Epidermal melanocyte (primary cell): ENCODE data around the gene MAN2B2.

ENCODE experiments used
- DNase-seq: peaks from one replicate; pipeline ENCODE4 v3.0.0; 2011; ENCODE audit warnings: low spot score; ENCODE audit not compliant: insufficient read length

MAN2B2 gene

DNA sequence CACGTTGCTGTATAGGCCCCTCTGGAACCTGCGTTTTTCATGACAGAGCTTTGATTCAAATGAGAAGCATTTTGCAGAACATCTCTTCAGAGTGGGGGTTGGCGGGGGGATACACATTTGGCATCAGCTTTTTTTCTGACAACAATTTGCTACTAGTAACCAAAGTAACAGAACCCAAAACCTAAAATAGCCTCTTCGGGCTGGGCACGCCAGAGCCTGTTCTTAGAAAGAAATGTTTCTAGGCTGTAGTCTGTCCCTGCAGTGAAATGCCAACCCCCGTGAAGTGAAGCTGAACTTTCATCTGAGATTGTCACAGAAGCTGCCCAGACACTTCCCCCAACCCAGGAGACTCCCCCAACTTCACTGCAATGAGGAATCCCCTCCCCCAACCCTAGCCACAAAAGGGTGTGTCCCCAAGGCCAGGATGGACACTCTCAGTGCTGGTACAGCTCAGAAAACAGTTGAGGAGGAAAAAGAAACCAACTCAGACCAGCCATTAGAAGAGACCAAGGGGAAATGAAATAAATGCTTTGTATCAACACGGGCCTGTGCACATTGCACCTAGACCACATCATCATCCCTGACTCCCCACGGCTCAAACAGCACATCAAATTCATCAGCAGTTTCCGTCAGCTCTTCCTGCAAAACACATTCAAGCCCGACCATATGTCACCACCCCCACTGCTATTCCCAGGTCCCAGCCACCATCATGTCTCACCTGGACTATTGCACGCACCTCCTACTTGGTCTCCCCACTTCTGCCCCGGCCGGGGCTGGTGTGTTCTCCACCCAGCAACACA, 8.4 kb upstream of the MAN2B2 start:
- peak; percentile 12 for DNase-seq

DNA sequence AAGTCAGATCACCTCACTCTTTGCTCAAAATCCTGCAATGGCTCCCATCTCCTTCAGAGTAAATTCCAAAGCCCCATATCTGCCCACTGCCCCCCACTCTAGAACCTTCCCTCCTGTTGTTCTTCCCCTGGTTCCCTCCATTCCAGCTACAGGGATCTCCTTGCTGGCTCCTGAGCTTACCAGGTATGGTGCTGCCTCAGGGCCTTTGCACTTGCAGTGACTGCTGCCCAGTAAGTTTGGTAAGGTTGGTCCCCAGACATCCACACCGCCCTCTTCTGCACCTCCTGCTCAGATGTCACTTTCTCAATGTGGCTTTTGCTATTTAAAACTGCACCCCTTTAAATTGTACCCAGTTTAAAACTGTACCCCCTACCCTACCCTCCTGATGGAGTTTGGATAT, 7.8 kb upstream of the MAN2B2 start:
- no peak for DNase-seq

DNA sequence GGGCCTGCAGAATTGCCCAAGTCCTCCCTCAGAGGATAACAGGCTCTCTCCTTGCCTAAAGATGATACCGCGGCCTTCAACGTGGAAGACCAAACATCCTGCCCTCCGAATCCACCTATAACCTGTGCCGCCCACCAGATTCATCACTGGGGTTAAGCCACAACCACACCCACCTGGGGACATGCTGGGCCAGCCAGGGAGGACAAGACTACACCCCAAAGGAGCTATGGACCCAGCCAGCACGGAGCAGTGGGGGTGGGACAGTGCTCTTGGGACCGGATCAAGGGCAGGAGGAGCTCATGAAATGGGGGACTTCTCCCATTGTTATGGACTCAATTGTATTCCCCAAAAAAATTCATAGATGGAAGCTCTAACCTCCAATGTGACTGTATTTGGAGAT, 6.8 kb upstream of the MAN2B2 start:
- DNase-seq = no peak

DNA sequence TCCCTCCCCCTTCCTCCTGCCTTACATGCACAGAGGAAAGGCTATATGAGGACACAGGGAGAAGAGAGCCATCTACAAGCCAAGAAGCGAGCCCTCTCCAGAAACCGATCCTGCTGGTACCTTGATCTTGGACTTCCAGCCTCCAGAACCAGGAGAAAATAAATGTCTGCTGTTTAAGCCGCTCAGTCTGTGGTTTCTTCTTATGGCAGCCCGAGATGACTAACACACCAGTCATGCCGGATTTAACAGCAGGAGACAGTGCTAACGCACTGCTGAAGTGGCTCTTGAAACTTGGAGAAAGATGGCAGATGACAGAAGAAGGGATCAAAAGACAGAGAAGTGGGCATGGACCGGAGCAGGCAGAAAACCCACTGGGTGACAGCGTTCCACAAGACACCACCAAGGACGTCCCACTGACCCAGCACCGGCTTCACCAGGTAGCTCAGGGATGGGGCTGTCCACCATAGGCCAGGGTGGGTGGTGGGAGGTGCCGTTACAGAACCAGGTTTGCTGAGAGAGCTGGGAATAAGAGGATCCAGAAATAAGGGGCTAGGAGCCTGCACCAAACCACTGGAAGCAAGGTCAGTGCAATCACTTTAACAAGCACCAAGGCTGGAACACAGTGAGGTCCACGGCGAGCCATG, 6.2 kb upstream of the MAN2B2 start:
- no peak for DNase-seq

DNA sequence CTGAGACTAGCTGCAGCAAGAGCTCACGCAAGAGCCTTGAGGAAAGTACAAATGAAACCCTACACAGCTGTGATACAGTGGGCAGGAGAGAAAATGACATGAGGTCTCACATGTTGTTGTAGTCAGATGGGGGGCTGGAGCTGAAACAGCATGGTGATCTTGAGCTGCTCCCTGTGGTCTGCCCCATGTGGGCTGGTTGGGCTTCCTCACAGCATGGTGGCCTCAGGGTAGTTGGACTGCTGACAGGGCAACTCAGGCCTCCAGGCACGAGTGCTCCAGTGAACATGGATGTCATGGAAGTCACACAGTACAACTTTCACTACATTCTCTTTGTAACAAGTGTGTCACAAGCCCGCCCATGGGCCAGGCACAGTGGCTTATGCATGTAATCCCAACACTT, 3.4 kb upstream of the MAN2B2 start:
- no peak for DNase-seq

DNA sequence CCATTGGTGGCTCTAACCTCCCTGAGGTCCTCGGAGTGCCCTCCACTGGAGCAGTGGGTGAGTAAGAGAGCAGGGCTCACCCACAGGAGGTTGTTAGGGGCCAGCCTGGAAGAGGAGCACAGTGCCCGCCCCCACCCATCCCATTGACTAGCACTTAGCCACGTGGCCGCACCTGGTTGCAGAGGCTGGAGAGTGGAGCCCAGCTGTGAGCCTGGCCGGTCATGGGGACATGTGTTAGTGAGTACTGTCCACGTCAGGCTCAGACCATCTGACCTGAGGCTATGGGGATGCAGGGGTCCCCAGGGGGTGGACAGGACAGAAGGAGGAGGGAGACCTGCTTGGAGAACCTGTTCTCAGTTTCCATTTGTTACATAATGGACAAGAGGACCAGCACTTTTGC, 1.4 kb upstream of the MAN2B2 start:
- no peak for DNase-seq

DNA sequence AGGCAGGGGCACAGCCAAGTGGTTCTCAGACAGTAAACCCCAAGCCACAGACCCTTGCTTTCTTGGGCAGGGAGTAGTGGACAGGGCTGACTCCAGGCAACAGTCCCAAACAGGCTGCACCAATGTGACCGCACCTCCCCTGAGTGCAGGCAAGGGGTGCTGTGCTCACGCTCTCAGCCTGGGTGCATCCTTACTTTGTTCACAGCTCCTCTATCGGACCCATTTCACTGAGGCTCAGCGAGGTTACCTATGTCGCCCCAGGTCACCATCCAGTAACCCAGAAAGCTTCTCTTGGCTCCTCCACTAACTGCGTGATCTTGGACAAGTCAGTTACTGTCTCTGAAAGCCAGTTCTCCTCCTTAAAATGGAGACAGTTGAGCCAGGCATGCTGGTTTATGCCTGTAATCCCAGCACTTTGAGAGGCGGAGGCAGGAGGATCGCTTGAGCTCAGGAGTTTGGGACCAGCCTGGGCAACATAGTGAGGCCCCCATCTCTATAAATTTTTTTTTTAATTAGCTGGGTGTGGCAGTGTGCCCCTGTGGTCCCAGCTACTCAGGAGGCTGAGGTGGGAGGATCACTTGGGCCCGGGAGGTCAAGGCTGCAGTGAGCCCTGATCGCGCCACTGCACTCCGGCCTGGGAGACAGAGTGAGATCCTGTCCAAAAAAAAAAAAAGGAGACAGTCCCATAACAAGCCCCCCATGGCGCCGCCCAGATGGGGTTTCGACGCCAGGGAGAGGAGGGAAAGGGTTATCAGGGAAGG, 823 bp upstream of the MAN2B2 start:
- DNase-seq = no peak

DNA sequence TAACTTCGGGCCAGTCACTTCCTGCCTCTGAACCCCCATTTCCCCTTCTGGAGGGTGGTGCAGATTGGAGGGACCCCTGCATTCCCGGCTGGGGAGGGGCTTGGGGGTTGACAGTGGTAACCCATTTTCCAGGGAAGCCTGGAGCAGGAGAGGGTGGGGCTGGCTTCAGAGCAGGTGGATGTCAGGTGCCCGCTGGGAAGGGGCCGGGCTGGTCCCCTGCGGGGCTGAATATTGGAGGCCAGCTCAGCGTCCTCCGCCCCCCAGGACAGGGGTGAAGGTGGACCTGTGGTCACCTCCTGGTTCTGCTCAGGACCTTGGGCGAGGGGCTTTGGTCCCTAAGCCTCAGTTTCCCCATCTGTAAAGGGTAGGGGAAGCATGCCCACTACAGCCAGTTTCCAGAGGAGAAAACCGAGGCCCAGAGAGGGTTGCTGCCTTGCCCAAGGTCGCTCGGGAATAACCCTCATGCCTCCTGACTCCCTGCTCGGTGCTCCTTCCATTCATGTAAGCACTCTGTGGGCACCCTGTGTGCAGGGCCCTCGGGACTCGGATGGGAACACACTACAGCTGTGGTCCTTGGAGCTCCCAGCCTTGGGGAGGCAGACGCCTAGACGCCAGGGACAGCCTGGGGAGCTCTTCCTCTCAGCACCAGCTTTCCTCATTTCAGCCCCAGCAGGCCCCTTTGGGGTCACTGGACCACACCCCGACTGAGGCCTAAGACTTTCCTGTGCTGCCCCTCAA, 683 bp downstream of the MAN2B2 start:
- no peak for DNase-seq

DNA sequence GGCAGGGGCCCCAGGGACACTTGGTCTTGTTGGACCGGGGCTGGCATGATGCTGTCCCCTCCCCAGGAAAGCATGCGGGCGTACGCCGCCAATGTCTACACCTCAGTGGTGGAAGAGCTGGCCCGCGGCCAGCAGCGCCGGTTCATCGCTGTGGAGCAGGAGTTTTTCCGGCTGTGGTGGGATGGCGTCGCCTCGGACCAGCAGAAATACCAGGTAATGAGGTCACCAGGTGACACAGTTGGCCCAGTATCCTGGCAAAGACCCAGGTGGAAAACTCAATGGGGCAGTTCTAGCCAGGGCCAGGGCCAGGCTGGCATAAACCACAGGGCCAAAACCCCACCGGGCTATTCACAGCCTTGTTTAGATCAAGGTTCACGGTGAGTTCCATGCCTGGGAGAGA, 1.5 kb downstream of the MAN2B2 start:
- no peak for DNase-seq

DNA sequence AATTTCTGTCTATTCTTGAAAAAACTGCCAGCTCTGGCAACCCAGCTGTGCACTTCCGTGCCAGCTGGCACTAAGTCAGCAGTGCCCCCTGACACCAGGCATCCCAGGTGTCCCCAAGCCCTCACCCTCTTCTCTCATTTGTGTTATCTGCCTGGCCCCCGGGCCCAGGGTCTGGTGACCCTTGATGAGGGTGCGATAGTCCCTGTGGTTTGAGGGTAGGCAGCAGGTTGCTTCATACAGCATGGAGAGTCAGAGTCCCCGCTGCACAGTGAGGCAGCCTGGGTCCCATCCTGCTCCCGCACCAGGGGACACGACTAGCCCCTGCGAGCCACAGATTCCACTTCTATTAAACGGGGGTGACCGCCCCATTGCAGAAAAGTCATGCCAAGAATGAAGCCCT, 1.9 kb downstream of the MAN2B2 start:
- DNase-seq = no peak

DNA sequence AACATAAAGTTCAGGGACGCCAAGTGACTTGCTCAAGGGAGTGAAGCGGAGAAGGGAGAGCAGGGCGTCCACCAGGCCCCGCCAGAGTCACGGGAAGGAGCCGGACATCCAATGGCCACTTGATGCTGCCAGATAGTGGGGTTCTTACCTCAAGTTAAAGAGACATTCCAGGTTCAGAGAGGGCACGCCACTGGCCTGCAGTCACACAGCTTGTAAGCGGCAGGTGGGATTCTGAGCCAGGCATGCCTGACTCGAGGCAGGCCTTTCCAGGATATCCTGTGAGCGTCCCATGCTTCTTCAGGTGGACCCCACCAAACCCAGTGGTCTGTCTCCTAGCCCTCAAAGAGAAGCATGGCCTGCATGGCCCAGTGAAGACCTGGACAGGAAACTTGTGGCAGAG, 2.4 kb downstream of the MAN2B2 start:
- no peak for DNase-seq

DNA sequence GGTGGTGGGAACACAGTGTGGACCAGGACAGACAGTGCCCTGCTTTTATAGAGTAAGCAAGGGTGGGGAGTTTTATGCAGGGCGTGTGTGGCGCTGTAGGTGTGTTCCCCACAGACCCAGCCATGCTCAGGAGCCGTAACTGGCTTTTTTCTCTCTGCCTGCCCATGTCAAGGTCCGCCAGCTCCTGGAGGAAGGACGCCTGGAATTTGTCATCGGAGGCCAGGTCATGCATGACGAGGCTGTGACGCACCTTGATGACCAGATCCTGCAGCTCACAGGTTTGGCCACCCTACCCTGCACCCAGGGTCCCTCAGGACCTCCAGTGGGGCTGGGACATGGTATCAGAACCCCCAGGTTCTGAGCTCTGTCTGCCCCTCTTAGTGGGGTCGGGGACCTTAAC, 3.2 kb downstream of the MAN2B2 start:
- DNase-seq = no peak

DNA sequence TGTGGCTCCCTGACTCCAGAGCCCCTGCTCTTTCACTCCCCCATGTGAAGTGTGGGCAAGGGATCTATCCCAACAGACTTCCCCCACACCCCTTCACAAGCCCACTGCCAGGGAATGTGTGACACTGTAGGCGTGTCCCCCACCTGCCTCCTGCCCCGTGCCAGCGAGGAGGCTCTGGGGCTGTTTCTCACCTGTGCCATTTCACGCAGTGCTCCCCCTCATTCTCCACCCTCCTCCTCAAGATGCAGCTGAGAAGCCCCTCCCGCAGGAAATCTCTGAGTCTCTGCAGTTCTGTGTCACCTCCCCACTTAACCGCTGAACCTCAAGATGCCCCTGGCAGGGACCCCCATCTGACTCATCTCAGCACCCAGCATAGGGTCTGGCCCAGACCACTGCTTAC, 5.4 kb downstream of the MAN2B2 start:
- no peak for DNase-seq

DNA sequence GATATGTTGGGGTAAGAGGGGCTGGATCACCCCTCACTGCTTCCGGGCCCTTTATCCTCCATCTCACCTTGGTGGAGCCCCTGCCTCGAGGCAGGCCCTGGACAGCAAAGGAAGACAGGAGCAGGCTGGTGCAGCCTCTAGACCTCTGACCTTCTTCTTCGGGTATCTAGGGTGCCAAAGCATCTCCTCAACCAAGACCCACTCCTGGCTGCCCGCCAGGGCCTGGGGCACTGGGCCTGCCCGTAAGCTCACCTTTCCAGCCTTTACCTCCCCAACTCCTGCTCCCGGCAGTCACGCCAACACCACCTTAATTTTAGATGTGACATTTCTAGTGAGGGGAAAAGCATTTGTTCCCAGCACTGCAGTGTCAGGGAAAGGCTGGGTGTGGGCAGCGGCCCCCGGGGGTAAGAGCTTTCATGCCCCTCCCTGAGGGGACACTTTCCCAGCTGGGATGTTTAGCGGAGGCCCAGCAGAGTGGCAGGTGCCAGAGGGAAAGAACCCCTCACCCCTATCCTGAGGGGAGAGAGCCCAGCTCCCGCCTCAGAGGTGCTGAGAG, 6.7 kb downstream of the MAN2B2 start:
- DNase-seq = no peak

DNA sequence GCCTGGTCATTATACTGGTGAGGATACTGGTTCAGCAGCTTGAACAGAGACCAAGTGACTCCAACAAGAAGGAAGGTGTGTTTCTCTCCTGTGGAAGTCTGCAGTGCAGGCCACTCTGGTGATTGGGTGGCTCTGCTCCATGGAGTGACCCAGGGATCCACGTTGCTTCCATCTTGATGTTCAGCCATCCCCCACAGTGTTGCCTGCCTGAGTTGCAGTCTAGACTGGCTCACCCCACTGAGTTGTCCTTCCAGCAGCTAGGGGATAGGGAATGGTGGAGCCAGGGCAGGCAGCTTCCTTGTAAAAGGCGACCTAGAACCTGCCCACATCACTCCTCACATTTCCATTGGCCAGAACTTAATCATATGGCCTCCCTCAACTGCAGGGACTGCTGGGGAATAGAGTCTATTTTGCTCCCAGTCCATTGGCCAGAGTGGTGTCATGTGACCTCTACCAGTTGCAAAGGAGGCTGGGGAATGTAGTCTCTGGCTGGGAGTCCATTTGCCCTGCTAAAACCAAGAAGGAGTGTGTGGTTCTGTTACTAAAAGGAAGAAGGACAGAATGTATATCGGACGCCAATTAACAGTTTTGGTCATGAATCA, 8.0 kb downstream of the MAN2B2 start:
- no peak for DNase-seq

DNA sequence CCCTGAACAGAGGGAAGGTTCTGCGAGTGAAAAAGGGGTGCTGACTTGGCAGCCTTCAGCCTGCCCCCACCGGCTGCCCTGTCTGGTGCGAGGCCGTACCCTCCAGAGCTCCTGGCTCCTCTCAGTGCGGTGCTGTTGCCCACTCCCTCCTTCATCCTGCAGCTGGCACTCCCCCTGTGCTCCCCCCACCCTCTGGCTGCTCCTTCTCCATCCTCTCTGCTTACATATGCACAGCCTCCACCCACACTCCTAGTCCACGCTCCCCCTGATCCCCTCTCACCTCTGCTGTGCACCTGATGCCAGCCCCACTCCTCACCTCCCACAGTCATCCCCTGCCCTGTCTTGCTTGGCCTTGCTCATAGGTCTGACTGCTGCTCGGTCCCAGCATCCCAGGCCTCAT, 9.9 kb downstream of the MAN2B2 start:
- DNase-seq = no peak

DNA sequence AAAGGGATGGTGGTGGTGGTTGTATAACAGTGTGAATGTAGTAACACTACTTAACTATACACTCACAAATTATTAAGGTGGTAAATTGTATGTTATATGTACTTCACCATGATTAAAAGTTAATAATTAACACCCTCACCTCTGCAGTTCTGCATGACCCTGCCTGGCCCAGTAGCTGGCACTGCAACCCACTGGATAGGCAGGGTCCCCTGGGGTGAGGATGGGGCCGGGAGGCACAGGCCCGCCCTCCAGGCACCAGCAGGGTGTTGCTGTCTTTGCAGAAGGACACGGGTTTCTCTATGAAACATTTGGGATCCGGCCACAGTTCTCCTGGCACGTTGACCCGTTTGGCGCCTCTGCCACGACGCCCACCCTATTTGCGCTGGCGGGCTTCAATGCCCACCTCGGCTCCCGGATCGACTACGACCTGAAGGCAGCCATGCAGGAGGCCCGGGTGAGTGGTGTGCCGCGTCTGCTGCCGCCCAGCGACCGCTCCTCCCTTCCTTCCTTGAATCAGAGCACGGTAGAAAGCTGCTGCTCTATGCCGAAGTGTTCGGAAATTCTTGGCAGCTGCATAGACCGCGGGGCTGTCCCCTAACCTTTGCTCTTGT, 11.8 kb downstream of the MAN2B2 start:
- DNase-seq = no peak

DNA sequence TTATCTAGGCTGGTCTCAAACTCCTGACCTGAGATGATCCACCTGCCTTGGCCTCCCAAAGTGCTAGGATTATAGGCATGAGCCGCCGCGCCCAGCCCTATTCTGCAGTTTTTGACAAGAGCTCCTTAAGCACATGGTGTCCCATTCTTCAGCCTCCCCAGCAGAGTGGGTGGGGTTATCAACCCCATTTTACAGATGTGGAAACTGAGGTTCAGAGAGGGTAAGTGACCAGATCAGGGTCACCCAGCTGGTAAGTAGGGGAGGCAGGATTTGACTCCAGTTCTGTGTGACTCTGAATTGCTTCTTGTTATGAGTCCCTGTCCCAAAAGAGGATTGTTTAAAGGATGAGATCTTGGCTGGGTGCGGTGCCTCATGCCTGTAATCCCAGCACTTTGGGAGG, 14.5 kb downstream of the MAN2B2 start:
- DNase-seq = no peak

DNA sequence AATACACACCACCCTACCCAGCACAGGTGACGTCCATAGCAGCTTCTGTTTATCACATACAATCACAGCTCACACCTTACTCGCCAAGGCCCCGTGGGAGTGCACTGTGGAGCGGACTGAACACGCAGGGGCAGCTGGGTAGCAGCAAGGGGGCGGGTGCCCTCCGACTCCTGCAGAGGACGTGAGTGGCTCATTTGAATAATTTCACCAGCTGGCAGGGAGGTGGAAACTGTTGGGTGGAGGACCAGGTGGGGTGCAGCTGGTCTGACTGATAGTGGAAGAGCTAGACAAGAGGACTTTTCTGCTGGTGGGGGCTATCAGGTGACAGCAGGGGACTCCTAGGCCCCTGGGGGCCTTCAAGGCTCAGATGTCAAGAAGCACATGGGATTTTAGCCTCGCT, 16.3 kb downstream of the MAN2B2 start:
- no peak for DNase-seq

DNA sequence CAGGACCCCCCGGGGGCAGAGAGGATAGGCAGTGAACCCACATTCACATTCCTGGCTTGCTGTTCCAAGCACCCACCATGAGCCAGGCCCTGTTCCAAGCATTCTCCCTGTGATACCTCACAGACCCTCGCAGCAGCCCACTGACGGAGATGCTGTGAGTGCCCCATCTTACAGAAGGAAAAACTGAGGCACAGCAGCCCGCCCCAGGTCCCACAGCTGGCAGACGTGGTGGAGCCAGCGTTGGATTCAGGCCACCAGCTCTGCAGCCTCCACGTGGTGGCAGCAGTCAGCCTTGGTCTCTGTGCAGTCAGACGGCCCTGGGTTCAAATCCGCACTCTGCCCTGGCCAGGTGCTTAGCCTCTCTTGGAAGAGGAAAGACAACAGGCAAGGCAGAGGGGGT, 16.8 kb downstream of the MAN2B2 start:
- DNase-seq = no peak
